ENCODE data around the gene BAHD1. TPM values are rescaled to one million over a fixed set of nuclear protein-coding genes. Genes with fewer than 3 reads are reported as not detected.

BAHD1 gene
- total and polyA plus RNA-seq, 2 donors (not counting 1 experiment from before 2014, with no cell fraction given) = 15.0 to 34.7 TPM

DNA sequence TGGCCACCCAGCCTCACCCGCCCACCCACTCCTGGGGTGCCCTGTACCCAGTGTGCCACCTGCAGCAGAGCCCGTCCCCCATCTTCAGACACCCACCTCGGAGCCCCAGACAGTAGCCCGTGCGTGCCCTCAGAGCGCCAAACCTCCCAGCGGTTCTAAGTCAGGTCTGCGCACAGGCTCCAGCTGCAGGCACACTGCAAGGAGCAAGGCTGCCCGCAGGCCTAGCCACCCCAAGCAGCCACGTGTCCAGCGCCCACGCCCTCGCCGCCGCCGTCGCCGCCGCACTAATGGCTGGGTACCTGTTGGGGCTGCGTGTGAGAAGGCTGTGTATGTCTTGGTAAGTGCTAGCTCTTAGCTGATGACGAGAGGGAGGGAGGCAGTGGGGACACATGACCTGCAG is 21.2 kb downstream of the BAHD1 start:
- Mint-ChIP-seq H3K27me3 (no peaks in the 10 kb centered on the region), H3K4me1 (no peaks in the 10 kb centered on the region), H3K27ac (no peak overlapping the region), H3K9me3 (ENCODE audit: insufficient read depth) (no peaks in the 10 kb centered on the region), H3K4me3 (no peak overlapping the region)
- Histone ChIP-seq H3K27ac (ENCODE audit: low read length in 2 of 2) (no peak overlapping the region), H4K20me1 (ENCODE audit: control insufficient read depth, insufficient read depth, low read length, poor library complexity, severe bottlenecking) (peaks cover 39% of the 10 kb centered on the region), H2AFZ (ENCODE audit: insufficient read depth, low read depth, low read length, poor library complexity, severe bottlenecking) (no peak overlapping the region), H3K36me3 (replicated peaks in 1 of 2; ENCODE audit: control extremely low read depth in 1 of 2, control insufficient read depth in 1 of 2, extremely low read depth in 1 of 2, insufficient read depth in 2 of 2, low read length in 1 of 2) (peaks cover 0 to 71% of the 10 kb centered on the region in 2 experiments), H3K4me1 (ENCODE audit: control insufficient read depth in 2 of 2, insufficient read depth in 2 of 2, low read length in 2 of 2) (no peaks in the 10 kb centered on the region), H3K27me3 (replicated peaks in 1 of 4; ENCODE audit: control extremely low read depth in 1 of 4, control insufficient read depth in 3 of 4, insufficient read depth in 4 of 4, low read length in 3 of 4) (no peaks in the 10 kb centered on the region), H3K4me2 (replicated peaks; ENCODE audit: low read depth, low read length, poor library complexity, severe bottlenecking) (no peak overlapping the region), H3K4me3 (ENCODE audit: control extremely low read depth in 1 of 5, extremely low read depth in 1 of 5, insufficient read depth in 1 of 5, low read depth in 2 of 5, low read length in 4 of 5) (no peak overlapping the region), H3K9me3 (ENCODE audit: control extremely low read depth in 1 of 3, control insufficient read depth in 2 of 3, insufficient read depth in 1 of 3, low read length in 2 of 3) (no peaks in the 10 kb centered on the region), H3K9ac (ENCODE audit: low read length) (no peak overlapping the region), H3K79me2 (ENCODE audit: control insufficient read depth, insufficient read depth, low read length) (peaks cover 34% of the 10 kb centered on the region)
- WGBS (ENCODE audit: insufficient coverage) = 97% methylated on average over 21 of the region's 21 CpGs
- DNase-seq = no peak
- TF ChIP-seq, protein P1, sequence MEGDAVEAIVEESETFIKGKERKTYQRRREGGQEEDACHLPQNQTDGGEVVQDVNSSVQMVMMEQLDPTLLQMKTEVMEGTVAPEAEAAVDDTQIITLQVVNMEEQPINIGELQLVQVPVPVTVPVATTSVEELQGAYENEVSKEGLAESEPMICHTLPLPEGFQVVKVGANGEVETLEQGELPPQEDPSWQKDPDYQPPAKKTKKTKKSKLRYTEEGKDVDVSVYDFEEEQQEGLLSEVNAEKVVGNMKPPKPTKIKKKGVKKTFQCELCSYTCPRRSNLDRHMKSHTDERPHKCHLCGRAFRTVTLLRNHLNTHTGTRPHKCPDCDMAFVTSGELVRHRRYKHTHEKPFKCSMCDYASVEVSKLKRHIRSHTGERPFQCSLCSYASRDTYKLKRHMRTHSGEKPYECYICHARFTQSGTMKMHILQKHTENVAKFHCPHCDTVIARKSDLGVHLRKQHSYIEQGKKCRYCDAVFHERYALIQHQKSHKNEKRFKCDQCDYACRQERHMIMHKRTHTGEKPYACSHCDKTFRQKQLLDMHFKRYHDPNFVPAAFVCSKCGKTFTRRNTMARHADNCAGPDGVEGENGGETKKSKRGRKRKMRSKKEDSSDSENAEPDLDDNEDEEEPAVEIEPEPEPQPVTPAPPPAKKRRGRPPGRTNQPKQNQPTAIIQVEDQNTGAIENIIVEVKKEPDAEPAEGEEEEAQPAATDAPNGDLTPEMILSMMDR (IDR thresholded peaks at IDR 0.05) = no peak
- no peak for TF ChIP-seq EZH2 (IDR thresholded peaks at IDR 0.05; ENCODE audit: borderline replicate concordance, insufficient read depth, low read depth, low read length, poor library complexity, severe bottlenecking)
- ChIA-PET CTCF (interaction anchor here (0.5 to 1.6 kb wide), 3 partner anchors 12 to 140 kb away, joined by 4 to 5 read pairs (median 5); no protein-coding TSS in a partner anchor), POLR2A (no interaction called here)
- no peak for ATAC-seq (ENCODE audit: low read depth)
- intact Hi-C loops (cut with micrococcal nuclease) = no loop called here

DNA sequence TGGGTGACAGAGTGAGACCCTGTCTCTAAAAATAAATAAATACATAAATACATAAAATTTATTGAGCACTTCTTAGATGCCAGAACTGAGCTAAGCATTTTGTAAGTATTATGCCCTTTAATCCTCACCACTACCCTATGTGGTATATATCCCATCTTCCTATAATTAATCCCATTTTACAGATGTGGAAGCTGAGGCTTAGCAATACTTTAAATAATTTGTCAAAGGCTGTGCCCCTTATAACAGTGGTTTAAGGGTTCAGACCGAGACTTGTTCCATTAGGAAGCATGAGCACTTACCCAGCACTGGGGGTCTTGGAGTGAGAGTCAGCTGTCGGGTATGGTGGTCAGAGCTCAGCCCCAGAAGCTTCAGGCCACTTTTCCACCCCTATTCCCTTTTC is 22.5 kb downstream of the BAHD1 start:
- H3K9ac ChIP-seq (ENCODE audit: low read length) = no peak overlapping the region
- no peaks in the 10 kb centered on the region for H3K9me3 ChIP-seq (ENCODE audit: control extremely low read depth in 1 of 3, control insufficient read depth in 2 of 3, insufficient read depth in 1 of 3, low read length in 2 of 3)
- H3K9me3 Mint-ChIP-seq (ENCODE audit: insufficient read depth) = no peaks in the 10 kb centered on the region
- TF ChIP-seq, protein P1 (IDR thresholded peaks at IDR 0.05) = no peak
- TF ChIP-seq EZH2 (IDR thresholded peaks at IDR 0.05; ENCODE audit: borderline replicate concordance, insufficient read depth, low read depth, low read length, poor library complexity, severe bottlenecking) = no peak
- CTCF ChIA-PET = interaction anchor here (1.0 to 1.8 kb wide), 3 partner anchors 9 to 119 kb away, joined by 3 to 5 read pairs (median 4); no protein-coding TSS in a partner anchor
- no peaks in the 10 kb centered on the region for H3K27me3 Mint-ChIP-seq
- peaks cover 20% of the 10 kb centered on the region for H3K79me2 ChIP-seq (ENCODE audit: control insufficient read depth, insufficient read depth, low read length)
- no peaks in the 10 kb centered on the region for H3K4me1 Mint-ChIP-seq
- peaks cover 0 to 74% of the 10 kb centered on the region in 2 experiments for H3K36me3 ChIP-seq (replicated peaks in 1 of 2; ENCODE audit: control extremely low read depth in 1 of 2, control insufficient read depth in 1 of 2, extremely low read depth in 1 of 2, insufficient read depth in 2 of 2, low read length in 1 of 2)
- H2AFZ ChIP-seq (ENCODE audit: insufficient read depth, low read depth, low read length, poor library complexity, severe bottlenecking) = no peak overlapping the region
- no peak overlapping the region for H3K4me2 ChIP-seq (replicated peaks; ENCODE audit: low read depth, low read length, poor library complexity, severe bottlenecking)
- no peak overlapping the region for H3K27ac Mint-ChIP-seq
- intact Hi-C loops (cut with micrococcal nuclease) = no loop called here
- no peak overlapping the region for H3K27ac ChIP-seq (ENCODE audit: low read length in 2 of 2)
- no peak overlapping the region for H3K4me3 Mint-ChIP-seq
- POLR2A ChIA-PET = no interaction called here
- ATAC-seq (ENCODE audit: low read depth) (no peak), DNase-seq (no peak)
- H4K20me1 ChIP-seq (ENCODE audit: control insufficient read depth, insufficient read depth, low read length, poor library complexity, severe bottlenecking) = peaks cover 26% of the 10 kb centered on the region
- H3K4me1 ChIP-seq (ENCODE audit: control insufficient read depth in 2 of 2, insufficient read depth in 2 of 2, low read length in 2 of 2) = no peaks in the 10 kb centered on the region
- WGBS (ENCODE audit: insufficient coverage) = no CpG with 5 or more reads among the region's 2 CpGs
- H3K27me3 ChIP-seq (replicated peaks in 1 of 4; ENCODE audit: control extremely low read depth in 1 of 4, control insufficient read depth in 3 of 4, insufficient read depth in 4 of 4, low read length in 3 of 4) = no peaks in the 10 kb centered on the region
- no peak overlapping the region for H3K4me3 ChIP-seq (ENCODE audit: control extremely low read depth in 1 of 5, extremely low read depth in 1 of 5, insufficient read depth in 1 of 5, low read depth in 2 of 5, low read length in 4 of 5)

Data from B cell (primary cell).